GM21526 (cell line): ENCODE measurements around the gene DISP3.

Experiments used
- ATAC-seq: cut with Tn5 transposase; IDR thresholded peaks from one replicate; pipeline ENCODE4 v1.9.1; 2021; ENCODE audit warnings: moderate library complexity; ENCODE audit not compliant: unreplicated experiment, low FRiP score

Gene DISP3

GRCh38 chr1:11525516-11525915 is 46.6 kb downstream of the DISP3 start:
- no peak for ATAC-seq

- ATAC-seq, result no peak
These were observed 47.3 kb downstream of the DISP3 start for GRCh38 chr1:11526071-11526895.

GRCh38 chr1:11527541-11528452 is 48.8 kb downstream of the DISP3 start:
- no peak for ATAC-seq

GRCh38 chr1:11528611-11529261 is 49.8 kb downstream of the DISP3 start:
- no peak for ATAC-seq

- ATAC-seq, result no peak
These were observed 50.4 kb downstream of the DISP3 start for GRCh38 chr1:11529330-11529729.

- ATAC-seq, result no peak
These were observed 51.1 kb downstream of the DISP3 start for GRCh38 chr1:11529763-11530730.

GRCh38 chr1:11530731-11531311 is 51.9 kb downstream of the DISP3 start:
- ATAC-seq, result no peak

- ATAC-seq, result no peak
These were observed 52.4 kb downstream of the DISP3 start for GRCh38 chr1:11531314-11531870.

GRCh38 chr1:11531943-11532342 is 53.0 kb downstream of the DISP3 start:
- ATAC-seq, result no peak

GRCh38 chr1:11533790-11534787 is 55.1 kb downstream of the DISP3 start:
- no peak for ATAC-seq

- no peak for ATAC-seq
These were observed 55.9 kb downstream of the DISP3 start for GRCh38 chr1:11534846-11535245.

GRCh38 chr1:11535316-11535715 is 56.4 kb downstream of the DISP3 start:
- no peak for ATAC-seq

- no peak for ATAC-seq
These were observed 57.0 kb downstream of the DISP3 start for GRCh38 chr1:11535761-11536572.

GRCh38 chr1:11536573-11537379 is 57.8 kb downstream of the DISP3 start:
- ATAC-seq, result no peak

GRCh38 chr1:11537380-11537764 is 58.4 kb downstream of the DISP3 start:
- ATAC-seq, result no peak

- no peak for ATAC-seq
These were observed 59.1 kb downstream of the DISP3 start for GRCh38 chr1:11537854-11538591.
